GM10847 (cell line): ENCODE measurements around the gene OSM.

ENCODE experiments used
- POLR2A ChIP-seq: IDR thresholded peaks from 2 replicates; pipeline ENCODE4 v1.6.1; 2011; ENCODE audit not compliant: insufficient read length; ENCODE audit errors: extremely low read depth

Gene OSM

GRCh38 chr22:30239488-30240405, 26.9 kb downstream of the OSM start:
- no peak for TF ChIP-seq POLR2A

DNA sequence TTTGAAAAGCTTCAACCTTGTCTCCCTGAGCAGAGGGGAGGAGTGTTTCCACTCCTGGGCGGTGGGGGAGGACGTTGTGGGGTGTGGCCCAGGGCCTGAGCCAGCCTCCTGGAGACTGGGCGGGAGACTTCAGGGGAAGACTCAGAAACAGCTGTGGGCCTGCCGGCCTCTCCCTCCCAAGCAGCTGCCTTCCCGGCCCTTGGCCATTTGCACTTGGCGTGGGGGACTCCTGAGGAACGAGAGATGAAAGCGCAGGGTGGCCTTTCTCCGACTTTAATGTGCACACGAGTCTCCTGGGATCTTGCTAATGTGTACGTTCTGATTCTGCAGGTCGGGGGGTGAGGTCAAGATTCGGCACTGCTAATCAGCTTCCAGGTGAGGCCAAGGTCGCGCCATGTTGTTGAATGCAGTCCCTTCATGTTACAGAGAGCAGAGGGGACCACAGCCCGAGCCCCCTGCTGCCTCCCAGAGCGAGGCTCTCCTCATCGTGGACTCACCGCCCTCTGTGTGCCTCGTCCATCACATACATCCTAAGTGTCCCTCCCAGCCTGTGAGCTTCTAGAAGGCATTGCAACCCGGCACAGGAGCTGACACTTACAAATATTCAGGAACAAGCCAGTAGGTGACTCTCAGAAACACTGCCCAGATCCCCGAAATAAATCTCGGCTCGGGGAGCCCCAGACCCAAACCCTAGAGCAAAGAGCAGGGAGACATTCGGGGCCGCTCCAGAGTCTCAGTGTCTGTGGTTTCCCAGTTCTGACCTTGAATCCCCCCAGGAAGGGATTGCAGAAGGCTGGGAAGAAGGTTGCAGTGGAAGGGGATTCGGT, 27.8 kb downstream of the OSM start:
- TF ChIP-seq POLR2A: no peak

DNA sequence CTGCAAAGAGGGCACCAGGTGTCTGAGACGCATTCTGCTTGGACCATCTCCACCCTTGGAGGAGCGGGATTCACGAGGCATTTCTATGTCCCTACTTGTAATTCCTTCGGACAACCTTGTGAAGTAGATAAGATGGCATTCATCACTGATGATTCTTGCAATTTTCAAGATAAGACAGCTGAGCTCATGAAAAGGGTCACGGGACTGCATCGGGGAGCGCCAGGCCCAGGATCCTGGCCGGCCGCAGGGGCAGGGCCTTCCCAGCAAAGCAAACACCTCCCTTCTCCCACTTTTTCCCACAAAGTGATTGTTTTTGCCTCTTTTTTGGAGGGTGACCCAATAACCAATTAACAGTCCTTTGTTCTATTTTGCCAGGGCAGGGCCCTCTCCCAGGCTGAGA, 28.5 kb downstream of the OSM start:
- TF ChIP-seq POLR2A: no peak

GRCh38 chr22:30236875-30237274, 29.8 kb downstream of the OSM start:
- TF ChIP-seq POLR2A: no peak

DNA sequence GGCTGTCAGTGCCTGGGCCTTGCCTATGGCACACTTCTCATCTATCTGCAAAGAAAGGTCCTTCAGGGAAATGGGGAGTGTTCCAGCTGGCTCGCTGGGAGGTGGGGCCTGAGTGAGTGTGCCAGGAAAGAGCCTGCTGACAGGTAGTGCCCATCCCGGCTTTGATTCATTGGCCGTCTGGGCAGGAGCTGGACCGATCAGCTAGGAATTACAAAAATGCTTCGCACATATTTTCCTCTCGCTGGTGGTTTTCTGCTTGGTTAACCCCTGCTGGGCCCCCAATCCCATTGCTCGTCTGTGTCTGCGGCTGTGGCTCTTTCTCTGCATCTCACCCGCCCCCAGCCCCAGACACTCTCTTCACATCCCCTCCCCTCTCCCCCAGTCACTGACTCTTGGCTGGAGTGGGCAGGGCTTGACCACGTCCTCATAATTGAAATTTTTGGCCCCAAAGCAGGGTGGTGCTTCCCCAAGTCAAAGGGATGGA, 30.9 kb downstream of the OSM start:
- TF ChIP-seq POLR2A: no peak

- TF ChIP-seq POLR2A: no peak
Observed at GRCh38 chr22:30234786-30235470, 31.7 kb downstream of the OSM start.

- no peak for TF ChIP-seq POLR2A
Observed at GRCh38 chr22:30233582-30233981, 33.1 kb downstream of the OSM start.

DNA sequence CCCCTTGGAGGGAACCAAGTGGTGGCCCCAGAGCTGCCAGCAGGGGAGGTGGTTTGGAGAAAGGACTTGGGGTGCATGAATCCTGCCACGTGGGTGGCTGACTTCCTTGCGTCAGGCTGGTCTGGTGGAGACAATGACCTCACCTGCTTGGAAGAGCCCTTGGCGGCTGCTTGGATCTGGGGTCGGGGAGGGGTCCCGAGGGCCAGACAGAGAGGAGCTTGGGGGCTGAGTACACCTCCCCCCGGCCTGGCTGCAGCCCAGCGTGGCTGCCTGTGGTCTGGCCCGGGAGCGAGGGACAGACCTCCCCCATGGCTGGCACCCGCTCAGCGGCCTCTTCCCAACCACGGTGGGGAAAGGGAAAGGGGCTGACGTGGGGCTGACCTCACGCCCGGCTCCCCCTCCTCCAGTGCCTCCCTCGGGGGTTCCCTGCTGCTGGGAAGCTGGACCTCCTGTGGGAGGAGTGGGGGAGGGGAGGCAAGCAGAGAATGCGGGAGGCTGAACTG, 33.9 kb downstream of the OSM start:
- no peak for TF ChIP-seq POLR2A

DNA sequence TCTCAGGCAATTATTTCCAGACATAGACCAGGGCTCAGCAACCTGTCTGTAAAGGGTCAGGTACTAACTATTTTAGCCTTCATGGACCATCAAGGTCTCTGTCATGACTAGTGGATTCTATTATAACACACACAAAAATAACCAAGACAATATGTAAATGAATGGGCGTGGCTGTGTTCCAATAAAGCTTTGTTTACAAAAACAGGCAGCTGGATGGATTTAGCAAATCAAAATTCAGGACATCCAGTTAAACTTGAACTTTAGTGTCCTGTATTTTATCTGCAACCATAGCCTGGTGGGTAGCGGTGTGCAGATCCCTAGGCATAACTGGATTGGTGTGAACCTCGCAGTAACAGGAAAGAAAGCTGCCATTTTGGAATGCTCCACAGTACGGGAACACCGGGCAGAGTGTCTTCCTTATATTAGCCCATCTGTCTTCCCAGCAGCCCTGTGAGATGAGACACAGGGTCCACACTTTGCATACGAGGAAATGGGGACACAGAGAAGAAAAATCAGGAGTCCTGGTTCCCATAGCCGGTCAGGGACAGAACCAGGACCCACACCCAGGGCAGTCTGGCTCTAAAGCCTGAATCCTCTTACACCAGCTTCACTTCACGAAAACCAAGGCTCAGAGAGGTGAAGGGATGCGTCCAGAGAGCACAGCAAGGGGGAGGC, 35.7 kb downstream of the OSM start:
- no peak for TF ChIP-seq POLR2A

- TF ChIP-seq POLR2A: no peak
Observed at GRCh38 chr22:30230330-30230729, 36.3 kb downstream of the OSM start.

DNA sequence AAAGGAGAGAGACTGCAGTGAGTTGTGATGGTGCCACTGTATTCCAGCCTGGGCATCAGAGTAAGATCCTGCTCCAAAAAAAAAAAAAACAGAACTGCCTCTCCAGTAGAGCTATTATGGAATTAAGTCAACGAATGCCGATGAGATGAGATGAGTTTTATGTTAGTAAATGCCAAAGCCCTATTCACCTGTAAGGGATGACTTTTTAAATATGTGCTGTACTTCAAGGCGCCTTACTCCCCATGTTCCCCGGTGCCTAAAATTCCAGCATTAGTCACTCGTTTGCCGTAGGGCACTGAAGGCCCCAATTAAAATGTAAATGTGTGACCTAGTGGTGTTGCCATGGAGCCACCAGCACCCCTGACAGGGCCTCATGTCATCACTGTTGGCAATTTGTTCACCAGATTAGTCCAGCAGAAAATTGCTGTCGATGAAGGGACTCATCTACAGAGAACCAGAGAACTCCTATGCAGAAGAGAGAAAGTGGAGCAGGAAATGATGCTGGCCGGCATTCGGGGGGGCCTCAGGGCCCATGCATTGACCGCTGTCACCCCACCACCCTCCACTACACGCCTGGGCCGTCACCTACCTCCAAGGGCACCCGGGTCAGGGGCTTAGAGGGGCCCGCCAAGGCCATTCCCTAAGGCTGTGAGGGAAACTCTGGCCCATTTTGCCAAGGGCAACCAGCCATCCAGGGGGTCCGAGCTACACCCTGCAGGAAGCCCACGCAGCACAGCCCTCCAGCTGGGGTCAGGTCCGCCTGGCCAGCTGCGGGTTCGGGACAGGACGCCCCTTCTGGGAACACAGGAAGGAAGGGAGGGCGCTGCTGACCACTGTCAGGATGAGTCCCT, 37.9 kb downstream of the OSM start:
- no peak for TF ChIP-seq POLR2A

DNA sequence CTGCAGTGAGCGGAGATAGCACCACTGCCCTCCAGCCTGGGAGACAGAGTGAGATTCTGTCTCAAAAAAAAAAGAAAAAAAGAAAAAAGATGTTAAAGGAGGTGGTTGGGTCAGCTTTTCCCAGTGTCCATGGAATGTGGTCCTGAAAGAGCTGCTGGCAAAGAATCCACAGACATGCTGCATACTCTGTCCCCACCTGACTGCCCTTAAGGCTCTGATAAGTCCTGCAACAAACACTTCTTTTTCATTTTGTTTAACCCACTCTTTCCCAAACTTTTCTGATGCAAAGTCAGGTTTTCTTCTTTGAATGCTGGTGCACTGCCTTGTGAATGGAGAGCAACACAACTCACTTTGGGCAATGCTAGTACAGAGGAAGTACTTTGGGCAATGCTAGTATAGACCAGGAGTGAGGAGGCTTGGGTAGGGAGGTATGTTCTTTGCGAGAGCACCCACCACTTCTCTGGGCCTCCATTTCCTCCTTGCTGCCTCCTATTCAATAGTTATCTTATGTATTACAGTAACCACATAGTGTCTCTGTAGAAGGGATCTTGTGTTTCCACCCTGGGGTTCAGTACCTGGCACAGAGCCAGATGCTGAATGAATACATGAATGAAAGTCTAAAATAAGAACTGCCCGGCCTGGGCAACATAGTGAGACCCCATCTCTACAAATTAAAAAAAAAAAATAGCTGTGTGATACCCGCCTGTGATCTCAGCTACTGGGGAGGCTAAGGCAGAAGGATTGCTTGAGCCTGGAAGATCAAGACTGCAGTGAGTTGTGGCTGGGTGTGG, 39.0 kb downstream of the OSM start:
- no peak for TF ChIP-seq POLR2A
